Mesothelial cell of epicardium (in vitro differentiated cells): ENCODE data around the gene ISY1. TPM values are rescaled to one million over a fixed set of nuclear protein-coding genes. Genes with fewer than 3 reads are reported as not detected.

Source experiments
- DNase-seq, 2 experiments: peaks; one replicate each; pipeline ENCODE4 v3.0.0; 2021; ENCODE audit warnings: low spot score in 2 of 2; ENCODE audit not compliant: unreplicated experiment in 2 of 2
- H3K27ac Mint-ChIP-seq: 2 replicates; pipeline ENCODE4 v1.8.0; 2021; ENCODE audit warnings: mixed read lengths
- H3K27me3 Mint-ChIP-seq: 2 replicates; pipeline ENCODE4 v1.8.0; 2021; ENCODE audit warnings: low read depth, mixed read lengths
- H3K36me3 Mint-ChIP-seq: 2 replicates; pipeline ENCODE4 v1.8.0; 2021; ENCODE audit warnings: mixed read lengths
- H3K4me1 Mint-ChIP-seq: 2 replicates; pipeline ENCODE4 v1.8.0; 2021; ENCODE audit warnings: mixed read lengths
- H3K4me3 Mint-ChIP-seq: 2 replicates; pipeline ENCODE4 v1.8.0; 2021; ENCODE audit warnings: mild to moderate bottlenecking, moderate library complexity, mixed read lengths
- H3K9me3 Mint-ChIP-seq: 2 replicates; pipeline ENCODE4 v1.8.0; 2021; ENCODE audit warnings: mixed read lengths
- total RNA-seq: library from RNA; stranded (reverse); gene quantifications from 3 replicates; pipeline ENCODE4 v1.2.1, GENCODE V29; 2021
- TF ChIP-seq, protein P1 (sequence below): fragments of 200-600 bp; sonication (generic); IDR thresholded peaks from one replicate; pipeline ENCODE4 v1.5.0; 2021; ENCODE audit warnings: antibody characterized with exemption; ENCODE audit not compliant: unreplicated experiment

The ISY1 gene
- total RNA-seq, 1 donor from 2014 or later = 40.3 TPM

DNA sequence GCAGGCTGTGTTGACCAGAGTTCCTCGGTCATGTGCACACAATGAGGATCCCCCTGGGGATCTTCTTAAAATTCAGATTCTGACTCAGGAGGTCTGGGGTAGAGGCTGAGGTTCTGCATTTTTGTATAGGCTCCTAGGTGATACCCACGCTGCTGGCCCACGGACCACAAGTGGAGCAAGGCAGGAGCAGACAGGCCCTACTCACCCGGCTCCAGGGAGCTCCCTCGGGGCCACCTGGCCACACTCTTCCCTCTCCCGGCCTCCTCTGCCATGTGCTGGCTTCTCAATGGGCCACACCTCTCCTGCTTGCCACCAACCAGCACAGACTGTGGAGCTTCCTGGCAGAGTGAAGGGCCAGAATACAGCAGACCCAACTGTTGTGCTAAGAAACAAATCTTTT, 76.4 kb downstream of the ISY1 start:
- TF ChIP-seq, protein P1, sequence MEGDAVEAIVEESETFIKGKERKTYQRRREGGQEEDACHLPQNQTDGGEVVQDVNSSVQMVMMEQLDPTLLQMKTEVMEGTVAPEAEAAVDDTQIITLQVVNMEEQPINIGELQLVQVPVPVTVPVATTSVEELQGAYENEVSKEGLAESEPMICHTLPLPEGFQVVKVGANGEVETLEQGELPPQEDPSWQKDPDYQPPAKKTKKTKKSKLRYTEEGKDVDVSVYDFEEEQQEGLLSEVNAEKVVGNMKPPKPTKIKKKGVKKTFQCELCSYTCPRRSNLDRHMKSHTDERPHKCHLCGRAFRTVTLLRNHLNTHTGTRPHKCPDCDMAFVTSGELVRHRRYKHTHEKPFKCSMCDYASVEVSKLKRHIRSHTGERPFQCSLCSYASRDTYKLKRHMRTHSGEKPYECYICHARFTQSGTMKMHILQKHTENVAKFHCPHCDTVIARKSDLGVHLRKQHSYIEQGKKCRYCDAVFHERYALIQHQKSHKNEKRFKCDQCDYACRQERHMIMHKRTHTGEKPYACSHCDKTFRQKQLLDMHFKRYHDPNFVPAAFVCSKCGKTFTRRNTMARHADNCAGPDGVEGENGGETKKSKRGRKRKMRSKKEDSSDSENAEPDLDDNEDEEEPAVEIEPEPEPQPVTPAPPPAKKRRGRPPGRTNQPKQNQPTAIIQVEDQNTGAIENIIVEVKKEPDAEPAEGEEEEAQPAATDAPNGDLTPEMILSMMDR = no peak
- no peak for DNase-seq

DNA sequence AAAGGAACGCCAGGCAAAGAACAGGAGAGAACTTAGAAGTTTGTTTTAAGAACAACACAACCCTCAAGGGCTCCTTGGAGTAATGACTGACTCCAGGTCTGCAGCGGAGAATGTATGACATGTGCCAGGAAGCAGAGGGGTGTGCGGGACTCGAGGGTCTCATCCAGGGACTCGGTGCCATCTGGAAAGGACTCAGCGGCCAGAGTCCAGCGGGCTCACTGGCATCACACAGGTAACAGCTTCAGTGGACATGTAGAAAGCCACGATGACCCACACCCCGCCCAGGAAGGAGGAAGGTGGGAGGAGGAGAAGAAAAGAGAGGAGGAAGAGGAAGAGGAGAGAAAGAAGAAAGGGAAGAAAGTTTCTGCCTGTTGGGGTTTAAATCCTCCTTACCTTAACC, 78.8 kb downstream of the ISY1 start:
- no peak overlapping the region for H3K27ac Mint-ChIP-seq

More for the DNA sequence above, 76.4 kb downstream of the ISY1 start:
- Mint-ChIP-seq H3K27me3 (peaks cover 1% of the 10 kb centered on the region), H3K27ac (no peak overlapping the region), H3K4me1 (no peaks in the 10 kb centered on the region), H3K9me3 (no peaks in the 10 kb centered on the region), H3K36me3 (no peaks in the 10 kb centered on the region), H3K4me3 (no peak overlapping the region)

DNA sequence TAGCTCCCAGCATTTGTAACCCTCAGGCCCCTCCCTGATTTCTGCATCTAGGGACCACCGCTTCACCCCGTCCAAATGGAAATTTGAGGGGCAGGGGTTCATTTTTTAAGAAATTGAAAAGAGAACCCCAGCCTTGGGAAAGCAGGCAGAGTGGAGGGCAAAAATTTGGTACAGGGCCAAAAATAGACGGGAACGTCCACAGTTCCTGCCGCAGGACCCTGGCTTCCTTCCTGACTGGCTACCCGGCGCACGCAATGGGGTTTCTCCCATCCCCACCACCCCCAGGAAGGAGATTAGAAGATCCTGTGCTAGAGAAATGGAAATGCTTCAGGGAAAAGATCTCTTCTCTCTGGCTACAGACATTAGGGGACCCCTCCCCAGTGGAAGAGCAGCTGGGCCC, 79.4 kb downstream of the ISY1 start:
- H3K4me3 Mint-ChIP-seq = no peak overlapping the region
- peaks cover 1% of the 10 kb centered on the region for H3K27me3 Mint-ChIP-seq
- H3K27ac Mint-ChIP-seq = no peak overlapping the region
- DNase-seq = no peak
- TF ChIP-seq, protein P1 = no peak
- H3K4me1 Mint-ChIP-seq = no peaks in the 10 kb centered on the region
- no peaks in the 10 kb centered on the region for H3K9me3 Mint-ChIP-seq
- H3K36me3 Mint-ChIP-seq = no peaks in the 10 kb centered on the region

More for the DNA sequence above, 78.8 kb downstream of the ISY1 start:
- Mint-ChIP-seq H3K4me1 (no peaks in the 10 kb centered on the region), H3K36me3 (no peaks in the 10 kb centered on the region), H3K27me3 (peaks cover 1% of the 10 kb centered on the region), H3K4me3 (no peak overlapping the region), H3K9me3 (no peaks in the 10 kb centered on the region)
- no peak for DNase-seq
- TF ChIP-seq, protein P1 = no peak

DNA sequence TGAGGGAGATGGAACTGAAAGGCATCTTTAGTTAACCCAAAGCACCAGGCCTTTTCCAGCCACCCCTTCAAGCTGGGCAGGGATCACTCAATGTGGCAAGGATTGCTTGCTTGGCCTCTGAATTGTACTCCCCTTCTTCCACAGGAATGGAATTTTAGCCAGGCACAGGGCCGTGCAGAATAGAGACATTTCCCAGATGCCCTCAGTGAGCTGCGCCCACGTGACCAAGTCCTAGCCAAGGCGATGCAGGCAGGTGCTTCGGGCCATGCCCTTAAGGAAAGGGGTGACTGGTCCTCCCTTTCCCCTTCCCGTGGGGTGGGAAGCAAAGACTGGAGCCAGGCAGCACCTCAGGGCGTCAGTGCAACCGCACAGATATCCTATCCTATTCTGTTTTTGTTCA, 82.4 kb downstream of the ISY1 start:
- no peak for DNase-seq
- TF ChIP-seq, protein P1 = no peak
- Mint-ChIP-seq H3K4me1 (no peaks in the 10 kb centered on the region), H3K9me3 (no peaks in the 10 kb centered on the region), H3K4me3 (no peak overlapping the region), H3K27me3 (peaks cover 1% of the 10 kb centered on the region), H3K36me3 (no peaks in the 10 kb centered on the region), H3K27ac (no peak overlapping the region)

Other genes starting within 250 kb of the ISY1 start
- 0.76 to 1.2 TPM (median 1.1 TPM) in 3 replicates for gene CFAP92, start 167.0 kb downstream of the ISY1 start, total RNA-seq
- 0.29 to 0.67 TPM (median 0.31 TPM) in 3 replicates for gene EFCC1, start 159.8 kb downstream of the ISY1 start, total RNA-seq
- gene GP9, start 100.3 kb downstream of the ISY1 start, total RNA-seq = not detected in 3 replicates
- 20.8 to 28.1 TPM (median 24.7 TPM) in 3 replicates for gene RAB43, start 39.3 kb downstream of the ISY1 start, total RNA-seq
- gene CNBP, start 22.8 kb upstream of the ISY1 start, total RNA-seq = 217 to 223 TPM (median 222 TPM) in 3 replicates
- 172 to 176 TPM (median 173 TPM) in 3 replicates for gene COPG1, start 88.5 kb upstream of the ISY1 start, total RNA-seq
- gene HMCES, start 117.8 kb upstream of the ISY1 start, total RNA-seq = 26.6 to 31.1 TPM (median 29.6 TPM) in 3 replicates